GM18868 (cell line): ENCODE measurements around the gene TCHHL1.
"Not testable (repeated sequence)": the region's sequence is repeated elsewhere in the genome, so short reads cannot be mapped to it uniquely, and the experiment has no call there.

Experiments
- ATAC-seq: cut with Tn5 transposase; IDR thresholded peaks from one replicate; pipeline ENCODE4 v1.9.1; 2021; ENCODE audit warnings: mild to moderate bottlenecking, moderate library complexity; ENCODE audit not compliant: unreplicated experiment

TCHHL1 gene

DNA sequence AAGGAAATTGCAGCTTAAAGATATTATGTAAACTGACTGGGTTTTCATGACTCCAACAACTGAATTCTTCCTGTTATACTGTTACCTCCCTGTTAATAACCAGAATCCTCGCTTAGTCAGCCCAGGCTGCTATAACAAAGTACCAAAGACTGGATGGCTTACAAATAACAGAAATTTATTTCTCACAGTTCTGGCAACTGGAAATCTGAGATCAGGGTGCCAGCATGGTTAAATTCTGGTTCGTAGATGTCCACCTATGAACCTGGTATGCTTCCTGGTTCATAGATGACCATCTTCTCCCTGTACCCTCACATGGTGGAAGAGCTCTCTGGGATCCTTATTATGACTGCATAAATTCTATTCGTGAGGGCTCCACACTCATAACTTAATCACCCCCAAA, 8.1 kb upstream of the TCHHL1 start:
- no peak for ATAC-seq

DNA sequence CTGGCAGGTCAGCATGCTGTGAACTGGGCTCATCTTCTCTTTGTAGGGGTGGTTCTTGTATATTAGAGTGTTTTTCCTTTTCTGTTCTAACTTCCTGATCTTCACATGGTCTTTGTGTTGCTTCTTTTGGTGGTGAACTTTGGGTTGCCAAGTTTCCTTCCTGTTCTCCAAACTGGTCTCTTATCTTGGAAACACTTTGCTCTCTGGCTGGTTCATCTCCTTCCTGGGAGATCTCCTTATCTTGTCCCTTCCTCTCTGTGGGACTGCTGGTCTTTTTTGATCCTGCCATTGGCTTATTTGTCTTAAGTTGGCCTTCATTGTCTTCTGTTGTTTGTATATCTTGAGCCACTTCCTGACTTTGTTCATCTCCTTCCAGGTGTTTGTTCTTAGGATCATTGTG, 2.1 kb downstream of the TCHHL1 start:
- no peak for ATAC-seq

DNA sequence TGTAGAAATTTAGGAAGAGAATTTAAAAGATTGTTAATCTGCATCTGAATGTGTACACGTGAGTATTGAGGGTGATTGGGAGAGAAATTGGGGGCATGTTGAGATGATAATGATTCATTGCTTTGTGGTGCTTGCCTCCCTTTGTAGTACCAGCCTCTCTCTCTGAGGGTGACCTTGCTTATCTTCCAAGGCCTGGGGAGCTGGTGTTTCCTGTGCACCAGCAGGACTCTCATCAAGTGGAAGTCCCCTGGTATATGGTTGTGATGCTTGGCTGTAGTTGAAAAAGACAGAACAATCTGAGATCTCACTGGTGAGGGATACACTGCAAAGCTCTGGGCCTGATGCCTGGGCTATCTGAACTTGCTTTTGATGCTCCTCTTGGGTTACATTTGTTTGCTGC, 4.0 kb downstream of the TCHHL1 start:
- no peak for ATAC-seq

DNA sequence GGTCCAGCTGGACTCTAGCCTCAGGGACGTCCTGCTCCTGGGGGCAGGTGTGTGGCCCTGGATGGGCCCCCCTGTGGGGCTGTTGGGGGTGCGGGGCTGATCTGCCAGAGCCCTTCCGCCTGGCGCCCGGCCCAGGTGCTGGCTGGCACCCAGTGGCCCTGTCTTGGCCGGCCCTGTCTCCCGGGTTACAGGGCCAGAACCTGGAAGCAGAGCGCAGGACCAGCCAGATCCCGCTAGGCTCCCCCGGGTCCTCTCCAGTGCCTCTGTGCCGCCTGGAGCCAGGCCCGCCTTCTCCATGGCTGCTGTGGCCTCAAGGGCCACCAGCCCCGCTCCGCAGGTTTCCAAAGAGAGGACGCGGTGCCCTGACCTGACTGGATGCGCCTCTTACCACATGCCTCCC, 7.8 kb downstream of the TCHHL1 start:
- not testable (repeated sequence) for ATAC-seq

DNA sequence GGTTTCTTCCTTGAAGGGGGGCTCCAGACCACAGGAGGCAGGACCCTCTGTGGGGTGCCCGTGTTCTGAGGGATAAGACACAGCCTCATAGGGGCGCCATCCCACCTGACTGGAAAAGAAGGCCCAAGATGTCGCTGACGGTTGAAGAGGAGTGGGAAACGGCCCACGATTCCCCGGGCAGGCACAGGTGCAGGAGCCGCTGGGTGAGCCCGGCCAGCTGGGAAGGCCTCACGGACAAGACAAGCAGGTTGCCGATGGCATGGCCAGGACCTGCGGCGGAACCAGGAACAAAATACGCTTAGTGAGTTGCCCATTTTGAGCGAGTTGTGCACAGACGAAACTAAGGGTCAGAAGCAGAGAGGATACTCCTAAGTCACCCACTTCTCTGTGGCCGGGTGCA, 8.4 kb downstream of the TCHHL1 start:
- not testable (repeated sequence) for ATAC-seq

DNA sequence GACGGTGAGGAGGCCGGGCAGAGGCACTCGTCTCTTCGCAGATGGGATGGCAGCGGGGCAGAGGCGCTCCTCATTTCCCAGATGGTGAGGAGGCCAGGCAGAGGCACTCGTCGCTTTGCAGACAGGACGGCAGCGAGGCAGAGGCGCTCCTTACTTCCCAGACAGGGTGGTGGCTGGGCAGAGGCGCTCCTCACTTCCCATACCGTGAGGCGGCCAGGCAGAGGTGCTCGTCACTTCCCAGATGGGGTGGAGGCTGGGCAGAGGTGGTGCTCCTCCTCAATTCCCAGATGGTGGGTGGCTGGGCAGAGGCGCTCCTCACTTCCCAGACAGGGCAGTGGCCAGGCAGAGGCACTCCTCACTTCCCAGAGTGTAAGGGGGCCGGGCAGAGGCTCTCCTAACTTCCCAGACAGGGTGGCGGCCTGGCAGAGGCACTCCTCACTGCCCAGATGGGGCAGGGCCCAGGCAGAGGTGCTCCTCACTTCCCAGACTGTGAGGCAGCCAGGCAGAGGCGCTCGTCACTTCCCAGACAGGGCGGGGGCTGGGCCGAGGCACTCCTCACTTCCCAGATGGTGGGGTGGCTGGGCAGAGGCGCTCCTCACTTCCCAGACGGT, 9.9 kb downstream of the TCHHL1 start:
- no peak for ATAC-seq

DNA sequence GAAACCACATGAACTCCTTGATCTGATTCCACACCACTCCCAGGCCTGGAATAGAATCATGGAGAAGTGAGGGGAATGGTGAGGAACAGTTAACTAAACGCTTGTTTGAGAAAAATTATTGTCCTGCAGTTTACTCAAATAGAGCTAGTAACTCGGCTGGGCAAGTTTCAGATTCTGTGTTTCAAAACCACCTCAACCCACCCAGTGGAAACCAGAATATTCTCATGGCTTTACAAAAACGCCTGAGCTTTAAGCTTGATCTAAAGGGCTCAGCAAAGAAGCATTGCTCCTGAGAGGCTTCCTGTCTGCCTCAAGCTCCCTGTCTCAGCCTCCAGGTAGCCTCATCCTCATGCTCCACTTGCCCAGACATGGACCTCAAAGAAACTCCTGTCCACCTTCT, 16.6 kb downstream of the TCHHL1 start:
- ATAC-seq = no peak

DNA sequence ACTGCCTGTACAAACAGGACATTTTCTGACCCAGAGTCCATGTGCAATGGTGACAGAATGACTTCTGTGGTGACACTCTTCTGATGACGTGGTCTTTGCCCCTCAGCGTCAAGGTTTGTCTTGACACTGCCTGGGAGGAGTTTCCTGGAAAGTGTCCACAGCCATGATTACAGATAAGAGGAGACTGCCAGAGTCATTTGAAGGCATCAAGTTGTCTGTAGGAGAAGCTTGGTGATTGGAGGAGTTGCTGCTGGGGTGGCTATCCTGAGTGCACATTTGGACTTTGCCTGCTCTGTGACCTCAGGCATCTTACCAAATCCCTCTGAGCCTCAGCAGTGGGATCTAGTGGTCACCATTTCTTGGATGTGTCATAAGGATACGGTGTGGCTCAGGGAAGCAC, 17.7 kb downstream of the TCHHL1 start:
- ATAC-seq = no peak

DNA sequence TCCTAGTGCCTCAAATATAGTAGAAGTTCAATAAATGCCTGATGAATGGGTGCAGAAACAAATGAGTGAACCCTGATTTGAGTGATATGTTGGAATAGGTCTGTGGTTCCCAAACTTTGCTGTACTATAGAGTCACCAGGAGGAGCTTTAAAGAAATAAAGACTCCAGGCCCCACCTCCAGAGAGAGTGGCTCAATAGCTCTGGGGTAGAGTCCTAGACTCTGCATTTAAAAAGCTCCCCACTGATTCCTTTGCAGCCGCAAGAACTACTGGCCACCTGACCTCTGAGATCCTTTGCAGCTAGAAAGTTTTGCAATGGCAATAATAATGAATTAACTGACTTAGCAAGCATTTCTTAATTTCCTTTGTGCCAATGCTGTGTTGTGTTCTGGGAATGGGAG, 20.9 kb downstream of the TCHHL1 start:
- no peak for ATAC-seq

DNA sequence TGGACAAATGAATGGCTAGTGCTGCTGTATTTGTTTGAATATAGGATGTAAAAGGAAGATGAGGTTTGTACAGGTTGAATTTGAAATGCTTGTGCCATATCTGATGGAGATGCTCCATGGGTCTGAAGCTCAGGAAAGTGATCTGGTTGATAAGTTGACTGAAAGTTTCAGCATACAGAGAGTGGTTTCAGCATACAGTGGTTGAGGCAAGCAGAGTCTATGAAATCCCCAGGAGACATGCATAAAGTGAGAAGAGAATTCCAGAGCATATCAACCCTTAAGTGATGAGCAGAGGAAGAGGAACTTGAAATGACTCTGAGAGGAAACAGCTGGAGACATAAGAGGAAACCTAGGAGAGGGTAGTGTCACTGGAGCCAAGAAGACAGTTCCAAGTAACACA, 21.7 kb downstream of the TCHHL1 start:
- no peak for ATAC-seq

DNA sequence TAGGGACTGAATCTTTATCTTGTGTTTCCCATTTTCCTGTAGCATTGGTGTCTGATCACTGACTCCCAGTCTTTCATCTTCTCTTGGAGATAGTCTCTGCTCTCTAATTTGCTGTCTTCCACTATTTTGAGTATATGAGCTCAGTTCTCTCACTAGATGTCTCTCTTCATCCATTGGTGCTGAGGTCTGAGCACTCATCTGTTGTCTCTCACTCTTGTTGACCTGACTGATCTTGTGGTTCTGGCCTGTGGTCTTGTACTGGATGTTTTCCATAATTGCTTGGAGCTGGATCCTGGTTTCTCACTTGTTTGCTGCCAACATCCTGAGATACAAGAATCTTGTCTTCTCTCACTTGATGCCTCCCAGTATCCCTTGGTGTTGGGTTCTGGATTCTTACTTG, 26.9 kb downstream of the TCHHL1 start:
- no peak for ATAC-seq

DNA sequence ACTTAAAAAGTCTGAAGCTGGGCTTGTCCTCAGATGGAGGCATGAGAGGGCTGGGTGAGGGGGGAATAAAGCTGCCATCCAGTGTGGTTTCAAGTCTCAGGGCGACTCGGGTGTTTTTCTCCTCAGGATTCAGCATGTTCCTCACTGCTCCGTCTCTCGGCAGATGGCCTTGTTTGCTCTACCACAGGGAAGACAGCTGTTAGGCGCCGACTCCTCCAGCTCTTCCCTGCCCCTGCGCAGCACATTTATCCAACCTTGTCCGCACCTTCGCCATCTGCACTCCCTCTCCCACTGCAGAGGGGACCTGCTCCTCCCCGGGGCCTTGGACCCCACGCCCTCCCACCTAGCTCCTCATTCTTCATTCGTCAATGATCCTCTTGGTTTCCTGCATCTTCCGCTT, 35.5 kb downstream of the TCHHL1 start:
- ATAC-seq = no peak

DNA sequence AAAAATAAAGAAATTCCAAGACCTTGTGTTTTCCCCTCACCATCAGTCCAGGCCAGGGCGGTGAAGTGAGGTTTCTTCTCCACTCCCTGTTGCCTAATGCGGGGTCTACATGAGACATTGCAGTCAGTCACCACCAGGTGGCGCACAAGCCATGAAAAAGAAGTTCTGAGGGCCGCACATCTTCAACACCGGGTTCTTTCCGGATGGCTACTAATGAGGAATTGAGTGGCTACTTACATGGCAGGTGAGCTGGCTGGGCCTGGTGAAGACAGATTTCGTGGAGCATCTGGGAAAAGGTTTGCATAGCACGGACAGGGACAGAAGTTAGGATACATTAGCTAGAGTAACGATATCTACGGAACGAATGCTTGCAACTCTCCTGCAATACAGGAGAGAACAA, 36.3 kb downstream of the TCHHL1 start:
- ATAC-seq = peak; percentile 28

DNA sequence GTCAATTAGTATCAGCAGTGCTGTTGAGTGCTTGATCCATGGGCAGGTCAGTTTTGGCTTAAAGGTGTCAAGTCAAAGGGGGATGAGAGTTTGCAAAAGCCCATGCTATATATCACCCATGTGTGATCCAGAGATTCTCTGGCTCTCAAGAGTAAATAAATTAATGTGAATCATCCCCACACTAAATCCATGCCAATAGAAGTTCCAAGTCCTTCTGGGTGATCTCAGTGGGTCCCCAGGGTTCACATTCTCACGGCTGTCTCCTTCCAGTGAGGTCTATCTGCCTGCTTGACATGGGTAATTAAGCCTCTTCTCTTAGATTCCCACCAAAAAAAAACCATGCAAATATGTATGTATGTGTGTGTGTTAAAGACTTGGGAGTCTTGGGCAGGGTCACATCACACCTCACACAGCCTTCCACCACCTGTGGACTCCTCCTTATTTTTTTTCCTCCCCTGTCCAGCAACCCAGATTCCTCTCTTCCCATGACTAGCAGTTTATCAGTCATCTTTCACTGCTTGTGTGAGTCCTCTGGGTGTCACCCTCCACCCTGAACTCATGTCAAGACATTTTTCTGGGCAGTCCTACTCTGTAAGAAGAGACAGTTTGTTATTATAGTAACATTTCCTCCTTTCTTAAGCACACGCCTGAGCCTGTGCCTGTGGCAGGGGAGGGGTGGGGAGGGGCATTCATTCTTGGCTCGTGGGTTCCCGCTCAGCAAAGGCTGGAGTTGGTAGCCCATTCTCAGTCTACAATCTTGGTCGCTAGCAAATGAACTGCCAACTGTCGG, 37.8 kb downstream of the TCHHL1 start:
- ATAC-seq = no peak

DNA sequence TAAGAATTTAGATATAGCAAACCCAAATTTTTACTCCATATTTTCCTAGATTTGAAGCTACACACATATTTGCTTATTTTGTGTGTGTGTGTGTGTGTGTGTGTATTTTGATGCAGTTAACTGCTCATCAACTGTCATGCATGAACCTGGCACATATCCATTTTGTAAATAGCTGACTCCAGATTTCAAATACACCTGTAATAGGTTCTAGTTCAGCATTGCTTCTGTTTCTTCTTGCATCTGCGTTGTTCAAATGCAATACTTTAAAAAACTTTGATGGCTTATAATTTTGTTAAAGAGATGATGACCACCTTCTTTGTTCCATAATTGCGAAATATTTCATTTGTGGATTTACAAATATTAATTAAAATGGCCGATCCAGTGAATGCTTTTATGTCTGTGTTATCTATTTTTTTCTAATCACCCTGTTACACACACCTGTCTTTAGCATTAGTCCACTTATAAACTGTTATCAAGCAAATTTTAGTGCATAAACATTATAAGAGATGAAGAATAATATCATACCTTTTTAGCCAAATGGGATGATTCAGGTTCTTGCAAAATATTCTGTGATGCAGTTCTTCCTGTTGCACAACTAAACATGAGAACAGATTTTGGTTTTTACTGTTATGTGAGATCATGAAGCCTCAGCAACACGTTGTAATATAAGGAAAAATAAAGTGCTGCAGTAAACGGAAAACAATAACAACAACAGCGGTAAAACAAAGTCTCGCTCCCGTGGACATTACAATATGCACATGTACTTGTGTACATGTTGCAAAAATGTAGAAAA, 39.4 kb downstream of the TCHHL1 start:
- ATAC-seq = no peak

DNA sequence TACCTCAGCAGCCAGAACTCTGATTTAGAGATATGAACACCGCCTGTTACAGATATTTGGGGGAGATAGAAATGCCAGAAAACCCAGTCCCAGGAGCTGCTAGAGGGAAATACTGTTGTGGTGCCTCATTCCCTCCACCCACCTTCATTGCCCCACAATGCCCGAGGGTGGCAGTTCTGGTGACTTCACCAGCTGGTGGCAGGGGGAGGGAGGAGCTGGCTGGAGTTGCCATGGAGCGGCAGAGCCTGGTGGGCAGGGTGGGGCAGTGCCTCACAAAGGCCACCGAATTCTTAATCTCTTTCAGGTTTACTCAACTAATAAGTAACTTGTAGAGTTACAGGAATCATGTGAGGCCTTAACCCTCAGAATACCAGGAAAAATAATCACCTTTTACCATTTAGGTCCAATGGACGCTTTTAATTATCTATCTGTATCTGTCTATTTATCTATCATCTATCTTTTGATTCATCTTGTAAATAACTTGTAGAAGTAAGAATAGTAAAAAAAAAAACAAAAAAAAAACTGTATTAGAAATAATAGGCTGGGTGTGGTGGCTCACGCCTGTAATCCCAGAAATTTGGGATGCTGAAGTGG, 40.4 kb downstream of the TCHHL1 start:
- ATAC-seq = peak; percentile 10

DNA sequence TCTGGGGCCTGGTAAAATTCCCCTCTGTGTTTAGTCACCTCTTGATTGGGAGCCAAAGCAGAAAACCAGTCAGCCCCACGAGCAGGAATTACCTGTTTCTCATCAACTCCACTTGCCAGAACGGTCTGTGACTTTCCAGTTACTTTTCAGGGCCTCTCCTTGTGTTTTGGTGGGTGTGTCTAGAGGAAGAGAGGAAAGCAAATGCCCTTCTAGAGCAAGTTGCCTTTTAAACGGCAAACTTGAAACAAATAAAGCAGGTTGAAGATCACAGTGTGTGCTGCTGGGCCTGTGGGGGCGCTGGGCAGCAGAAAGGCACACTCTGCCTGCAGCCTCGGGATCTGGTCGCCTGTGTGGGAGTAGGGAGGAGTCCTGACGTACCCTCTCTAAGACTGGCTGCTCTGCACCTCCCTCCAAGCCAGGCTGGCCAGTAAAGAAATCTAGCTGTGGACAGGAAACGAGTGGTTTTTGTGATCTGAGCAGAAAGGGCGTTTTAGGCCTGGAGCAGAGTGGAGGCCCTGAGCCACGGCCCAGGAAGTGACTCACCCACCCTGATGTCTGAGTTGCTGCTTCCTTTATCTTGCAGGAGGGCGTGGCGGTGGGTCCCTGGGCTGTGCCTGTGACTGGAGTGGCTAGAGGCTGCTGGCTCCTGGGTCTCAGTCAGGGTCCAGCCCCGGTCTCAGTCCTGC, 41.0 kb downstream of the TCHHL1 start:
- peak; percentile 92 for ATAC-seq

DNA sequence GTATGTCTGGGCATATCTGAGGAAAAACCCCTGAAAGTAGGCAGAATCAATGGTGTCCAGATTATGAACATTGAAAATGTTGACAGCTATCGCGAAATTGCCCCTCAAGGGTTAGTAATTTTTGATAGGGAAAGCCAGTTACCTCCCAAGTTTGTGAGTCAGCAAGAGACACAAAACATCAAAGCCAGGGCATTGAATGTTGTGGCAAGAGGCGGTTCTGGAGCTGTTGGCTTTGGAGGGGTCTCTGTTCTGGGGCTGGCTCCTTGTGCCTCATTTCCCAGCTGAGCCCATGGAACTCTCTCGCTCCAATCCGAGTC, 41.5 kb downstream of the TCHHL1 start:
- no peak for ATAC-seq

DNA sequence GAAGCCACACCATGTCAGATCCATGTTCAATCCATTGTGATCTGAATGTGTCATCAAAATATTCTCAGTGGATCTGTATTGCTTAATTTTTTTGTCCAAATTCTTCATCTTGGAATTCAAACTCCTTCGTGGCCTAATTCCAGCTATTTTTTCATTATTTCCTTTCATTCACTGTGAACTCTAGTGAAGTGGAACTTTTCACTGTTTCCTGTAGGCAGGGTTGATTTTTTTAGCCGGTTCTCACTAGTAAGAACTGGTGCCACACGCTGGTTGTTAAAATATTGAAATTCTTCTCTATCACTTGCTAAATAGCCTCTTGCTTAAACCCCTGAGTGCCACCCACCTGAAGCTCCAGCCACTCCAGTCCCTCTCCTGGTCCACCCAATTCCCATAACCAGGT, 44.5 kb downstream of the TCHHL1 start:
- ATAC-seq = no peak

DNA sequence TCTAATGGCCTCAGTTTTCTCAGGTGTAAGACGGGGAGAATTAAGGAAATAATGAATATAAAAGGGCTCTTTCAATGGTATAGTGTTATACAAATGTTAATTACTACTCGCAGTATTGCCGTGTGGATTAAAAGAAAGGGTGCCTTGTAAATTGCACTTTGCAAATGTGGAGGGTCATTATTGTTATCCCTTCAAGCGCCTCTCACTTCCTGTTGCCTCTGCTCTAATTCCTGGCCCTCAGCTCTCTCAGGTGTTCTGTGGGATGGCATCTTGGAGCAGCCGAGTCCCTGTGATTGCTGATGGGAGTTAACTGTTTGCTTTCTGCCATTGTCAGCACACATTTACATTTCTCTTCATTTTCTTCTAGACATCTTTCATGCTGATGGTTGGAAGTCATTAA, 45.0 kb downstream of the TCHHL1 start:
- no peak for ATAC-seq

DNA sequence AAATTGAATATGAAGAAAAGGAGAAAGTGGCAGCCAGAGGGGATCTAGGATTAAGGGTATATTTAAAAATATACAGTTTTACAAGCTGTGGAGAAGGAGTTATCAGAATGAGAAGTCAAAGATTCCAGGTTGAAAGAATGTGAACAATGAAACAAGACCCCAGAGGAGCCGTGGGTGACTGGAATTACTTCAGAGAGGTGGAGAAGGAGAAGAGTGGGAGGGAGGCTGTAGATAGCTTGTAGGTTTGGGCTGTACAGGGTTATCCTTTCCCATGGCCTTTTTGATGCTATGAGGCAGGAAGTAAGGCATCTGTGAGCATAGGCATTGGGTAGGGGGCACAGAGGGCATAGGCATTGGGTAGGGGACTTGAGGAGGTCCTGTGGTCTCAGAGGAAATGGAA, 46.8 kb downstream of the TCHHL1 start:
- no peak for ATAC-seq
